WTC11 (cell line): ENCODE data around the gene ILF2. TPM values are rescaled to one million over a fixed set of nuclear protein-coding genes. Genes with fewer than 3 reads are reported as not detected.

Experiments
- ATAC-seq: fragments of 200-7000 bp; cut with Tn5 transposase; 2 replicates; pipeline ENCODE4 v1.10.0; 2021; ENCODE audit warnings: mild to moderate bottlenecking, moderate library complexity
- CTCF ChIA-PET: fragments of 300-600 bp; sonication (Branson Sonifier 250); formaldehyde crosslinking; loops from one replicate; lab custom pipeline; 2021; ENCODE audit warnings: antibody characterized with exemption; lab: Charles Lee
- POLR2A ChIA-PET: fragments of 350-600 bp; sonication (Branson Sonifier 250); formaldehyde crosslinking; loops from one replicate; lab custom pipeline; 2021; ENCODE audit warnings: antibody characterized with exemption; lab: Charles Lee
- DNase-seq: peaks from one replicate; pipeline ENCODE4 v3.0.0; 2021; ENCODE audit warnings: low spot score
- H3K27ac Mint-ChIP-seq: 2 replicates; pipeline ENCODE4 v1.8.0; 2021; ENCODE audit warnings: mixed read lengths
- H3K27me3 Mint-ChIP-seq: 2 replicates; pipeline ENCODE4 v1.8.0; 2021; ENCODE audit warnings: low read depth, mild to moderate bottlenecking, moderate library complexity, mixed read lengths
- H3K36me3 Mint-ChIP-seq: 2 replicates; pipeline ENCODE4 v1.8.0; 2021; ENCODE audit warnings: mixed read lengths
- H3K4me1 Mint-ChIP-seq: 2 replicates; pipeline ENCODE4 v1.8.0; 2022; ENCODE audit warnings: mixed read lengths
- H3K4me3 Mint-ChIP-seq: 2 replicates; pipeline ENCODE4 v1.8.0; 2021; ENCODE audit warnings: mild to moderate bottlenecking, moderate library complexity, mixed read lengths
- H3K9me3 Mint-ChIP-seq: 2 replicates; pipeline ENCODE4 v1.8.0; 2021; ENCODE audit warnings: mixed read lengths
- CREM ChIP-seq: sonication (generic); formaldehyde crosslinking; IDR thresholded peaks from 2 replicates; pipeline ENCODE4 v1.8.1; 2022; ENCODE audit warnings: mild to moderate bottlenecking, missing genetic modification reagents, moderate library complexity
- EMX1 ChIP-seq: fragments of 250-450 bp; sonication (Bioruptor Pico); IDR thresholded peaks from 2 replicates; pipeline ENCODE4 v1.8.0; 2021; ENCODE audit warnings: mild to moderate bottlenecking
- GABPB1 ChIP-seq: sonication (generic); formaldehyde crosslinking; IDR thresholded peaks from 2 replicates; pipeline ENCODE4 v1.8.1; 2023; ENCODE audit warnings: mild to moderate bottlenecking, missing genetic modification reagents
- NFE2L1 ChIP-seq: sonication (generic); formaldehyde crosslinking; IDR thresholded peaks from 2 replicates; pipeline ENCODE4 v1.8.1; 2023; ENCODE audit warnings: missing genetic modification reagents
- NR1H2 ChIP-seq: sonication (generic); formaldehyde crosslinking; IDR thresholded peaks from 2 replicates; pipeline ENCODE4 v1.9.0; 2021; ENCODE audit warnings: mild to moderate bottlenecking, moderate library complexity, missing genetic modification reagents
- NR3C1 ChIP-seq: sonication (generic); formaldehyde crosslinking; conservative IDR thresholded peaks from 2 replicates; pipeline ENCODE4 v1.8.1; 2023; ENCODE audit warnings: low read depth, mild to moderate bottlenecking, missing genetic modification reagents
- RORB ChIP-seq: fragments of 250-450 bp; sonication (Bioruptor Pico); IDR thresholded peaks from 2 replicates; pipeline ENCODE4 v1.9.0; 2021; ENCODE audit warnings: mild to moderate bottlenecking
- TEAD1 ChIP-seq: sonication (generic); formaldehyde crosslinking; IDR thresholded peaks from 2 replicates; pipeline ENCODE4 v1.8.0; 2022; ENCODE audit warnings: mild to moderate bottlenecking, missing genetic modification reagents
- TEAD4 ChIP-seq: sonication (generic); formaldehyde crosslinking; IDR thresholded peaks from 2 replicates; pipeline ENCODE4 v1.8.0; 2022; ENCODE audit warnings: mild to moderate bottlenecking, missing genetic modification reagents
- ZNF232 ChIP-seq: sonication (generic); formaldehyde crosslinking; IDR thresholded peaks from 2 replicates; pipeline ENCODE4 v1.8.0; 2022; ENCODE audit warnings: mild to moderate bottlenecking, missing genetic modification reagents
- ZNF416 ChIP-seq: fragments of 250-450 bp; sonication (Bioruptor Pico); IDR thresholded peaks from 2 replicates; pipeline ENCODE4 v1.9.0; 2021; ENCODE audit warnings: mild to moderate bottlenecking, inconsistent platforms
- total RNA-seq: library from RNA; stranded (reverse); gene quantifications from 3 replicates; pipeline ENCODE4 v1.2.3, GENCODE V29; 2021
- TF ChIP-seq, protein P1 (sequence below): sonication (generic); formaldehyde crosslinking; IDR thresholded peaks from 2 replicates; pipeline ENCODE4 v1.8.1; 2023; ENCODE audit warnings: mild to moderate bottlenecking, missing genetic modification reagents, borderline replicate concordance
- TF ChIP-seq, protein P2 (sequence below): sonication (generic); formaldehyde crosslinking; IDR thresholded peaks from 2 replicates; pipeline ENCODE4 v1.8.0; 2022; ENCODE audit warnings: mild to moderate bottlenecking, missing genetic modification reagents
- TF ChIP-seq, protein P3 (sequence below): sonication (generic); formaldehyde crosslinking; IDR thresholded peaks from 2 replicates; pipeline ENCODE4 v1.8.1; 2023; ENCODE audit warnings: mild to moderate bottlenecking, moderate library complexity, missing genetic modification reagents
- TF ChIP-seq, protein P4 (sequence below): sonication (generic); formaldehyde crosslinking; IDR thresholded peaks from 2 replicates; pipeline ENCODE4 v1.8.1; 2022; ENCODE audit warnings: low read depth, mild to moderate bottlenecking, moderate library complexity, missing genetic modification reagents, borderline replicate concordance
- TF ChIP-seq, protein P5 (sequence below): sonication (generic); formaldehyde crosslinking; IDR thresholded peaks from 2 replicates; pipeline ENCODE4 v1.8.1; 2023; ENCODE audit warnings: mild to moderate bottlenecking, missing genetic modification reagents
- TF ChIP-seq, protein P6 (sequence below): sonication (generic); formaldehyde crosslinking; IDR thresholded peaks from 2 replicates; pipeline ENCODE4 v1.8.0; 2022; ENCODE audit warnings: mild to moderate bottlenecking, missing genetic modification reagents
- TF ChIP-seq, protein P7 (sequence below): sonication (generic); formaldehyde crosslinking; IDR thresholded peaks from 2 replicates; pipeline ENCODE4 v1.8.0; 2022; ENCODE audit warnings: mild to moderate bottlenecking, missing genetic modification reagents
- TF ChIP-seq, protein P8 (sequence below): sonication (generic); formaldehyde crosslinking; IDR thresholded peaks from 2 replicates; pipeline ENCODE4 v1.8.1; 2023; ENCODE audit warnings: mild to moderate bottlenecking, missing genetic modification reagents, moderate library complexity
- TF ChIP-seq, protein P9 (sequence below): sonication (generic); formaldehyde crosslinking; IDR thresholded peaks from 2 replicates; pipeline ENCODE4 v1.8.0; 2023; ENCODE audit warnings: mild to moderate bottlenecking, missing genetic modification reagents

ILF2 gene
- total RNA-seq, 1 experiment from 2014 or later, result 337 TPM

DNA sequence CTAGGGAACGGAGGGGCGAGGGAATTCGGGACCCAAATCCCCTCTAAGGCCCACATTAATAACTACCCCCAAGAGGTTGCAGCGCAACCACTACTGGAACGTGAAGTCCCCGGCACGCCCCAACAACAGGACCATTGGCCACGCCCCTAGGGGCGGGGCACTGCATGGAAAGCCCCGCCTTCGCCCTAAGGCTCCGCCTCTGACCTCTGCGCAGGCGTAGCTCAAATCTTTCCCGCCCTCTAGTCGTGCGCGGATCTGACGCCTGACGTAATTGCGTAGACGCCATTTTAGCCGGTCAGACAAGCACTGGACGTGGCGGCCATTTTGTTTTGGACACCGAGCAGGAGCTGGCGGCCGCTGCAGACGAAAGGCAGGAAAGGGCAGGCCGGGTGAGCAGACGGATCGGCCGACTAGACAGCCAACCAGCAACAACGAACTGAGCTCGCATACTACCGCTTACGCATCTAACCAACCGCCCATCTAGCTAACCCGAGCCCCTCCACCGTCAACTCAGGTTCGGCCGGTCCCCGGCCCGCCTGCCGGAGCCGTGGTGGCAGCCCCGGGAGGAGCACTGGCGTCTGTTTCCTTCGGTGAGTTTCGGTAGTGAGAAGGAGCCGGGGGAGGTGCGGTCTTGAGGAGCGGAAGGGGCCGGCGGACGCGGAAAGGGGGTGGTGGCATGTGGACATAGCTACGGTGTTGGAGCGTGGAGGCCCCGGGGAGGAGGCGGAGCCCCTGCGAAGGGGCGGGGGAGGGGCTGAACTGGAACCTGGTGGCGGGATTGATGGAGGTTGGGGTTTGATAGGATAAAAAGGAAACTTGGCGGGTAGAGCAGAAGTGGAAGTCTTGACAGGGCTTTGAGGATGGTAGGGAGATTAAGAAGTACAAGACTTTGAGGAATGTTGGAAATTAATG is 36.8 kb downstream of the ILF2 start, which contains the start of gene CHTOP:
Gene CHTOP (plus strand): TSS at position 313 of the 912 bp plus-strand sequence. CDS start 2,523 bp downstream, outside the sequence.
- ATAC-seq, result peak; percentile 92
- H3K27me3 Mint-ChIP-seq, result no peaks in the 10 kb centered on the region
- ChIA-PET CTCF (interaction anchor here (0.6 to 2.5 kb wide), 29 partner anchors 10 to 312 kb away, joined by 3 to 23 read pairs (median 5); partner anchors contain the start of genes NPR1, S100A14, S100A16 and S100A6), POLR2A (interaction anchor here (0.7 to 2.3 kb wide), 24 partner anchors 9 to 344 kb away, joined by 3 to 14 read pairs (median 6); partner anchors contain the start of genes CREB3L4, JTB, S100A16 and S100A4)
- H3K36me3 Mint-ChIP-seq, result peaks cover 34% of the 10 kb centered on the region
- DNase-seq, result peak; percentile 98
- no peaks in the 10 kb centered on the region; the same call in 1 of the 2 replicates for H3K9me3 Mint-ChIP-seq
- H3K4me3 Mint-ChIP-seq, result peak within 1 kb of the TSS; percentile 86
- H3K27ac Mint-ChIP-seq, result peak within 1 kb of the TSS; percentile 100
- H3K4me1 Mint-ChIP-seq, result peaks cover 22% of the 10 kb centered on the region
- TF ChIP-seq, protein P1, sequence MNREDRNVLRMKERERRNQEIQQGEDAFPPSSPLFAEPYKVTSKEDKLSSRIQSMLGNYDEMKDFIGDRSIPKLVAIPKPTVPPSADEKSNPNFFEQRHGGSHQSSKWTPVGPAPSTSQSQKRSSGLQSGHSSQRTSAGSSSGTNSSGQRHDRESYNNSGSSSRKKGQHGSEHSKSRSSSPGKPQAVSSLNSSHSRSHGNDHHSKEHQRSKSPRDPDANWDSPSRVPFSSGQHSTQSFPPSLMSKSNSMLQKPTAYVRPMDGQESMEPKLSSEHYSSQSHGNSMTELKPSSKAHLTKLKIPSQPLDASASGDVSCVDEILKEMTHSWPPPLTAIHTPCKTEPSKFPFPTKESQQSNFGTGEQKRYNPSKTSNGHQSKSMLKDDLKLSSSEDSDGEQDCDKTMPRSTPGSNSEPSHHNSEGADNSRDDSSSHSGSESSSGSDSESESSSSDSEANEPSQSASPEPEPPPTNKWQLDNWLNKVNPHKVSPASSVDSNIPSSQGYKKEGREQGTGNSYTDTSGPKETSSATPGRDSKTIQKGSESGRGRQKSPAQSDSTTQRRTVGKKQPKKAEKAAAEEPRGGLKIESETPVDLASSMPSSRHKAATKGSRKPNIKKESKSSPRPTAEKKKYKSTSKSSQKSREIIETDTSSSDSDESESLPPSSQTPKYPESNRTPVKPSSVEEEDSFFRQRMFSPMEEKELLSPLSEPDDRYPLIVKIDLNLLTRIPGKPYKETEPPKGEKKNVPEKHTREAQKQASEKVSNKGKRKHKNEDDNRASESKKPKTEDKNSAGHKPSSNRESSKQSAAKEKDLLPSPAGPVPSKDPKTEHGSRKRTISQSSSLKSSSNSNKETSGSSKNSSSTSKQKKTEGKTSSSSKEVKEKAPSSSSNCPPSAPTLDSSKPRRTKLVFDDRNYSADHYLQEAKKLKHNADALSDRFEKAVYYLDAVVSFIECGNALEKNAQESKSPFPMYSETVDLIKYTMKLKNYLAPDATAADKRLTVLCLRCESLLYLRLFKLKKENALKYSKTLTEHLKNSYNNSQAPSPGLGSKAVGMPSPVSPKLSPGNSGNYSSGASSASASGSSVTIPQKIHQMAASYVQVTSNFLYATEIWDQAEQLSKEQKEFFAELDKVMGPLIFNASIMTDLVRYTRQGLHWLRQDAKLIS (CRISPR knock-in tag), result 0 out of 2 replicates have a peak, but pooled peaks have one; percentile 38
- TF ChIP-seq, protein P2, sequence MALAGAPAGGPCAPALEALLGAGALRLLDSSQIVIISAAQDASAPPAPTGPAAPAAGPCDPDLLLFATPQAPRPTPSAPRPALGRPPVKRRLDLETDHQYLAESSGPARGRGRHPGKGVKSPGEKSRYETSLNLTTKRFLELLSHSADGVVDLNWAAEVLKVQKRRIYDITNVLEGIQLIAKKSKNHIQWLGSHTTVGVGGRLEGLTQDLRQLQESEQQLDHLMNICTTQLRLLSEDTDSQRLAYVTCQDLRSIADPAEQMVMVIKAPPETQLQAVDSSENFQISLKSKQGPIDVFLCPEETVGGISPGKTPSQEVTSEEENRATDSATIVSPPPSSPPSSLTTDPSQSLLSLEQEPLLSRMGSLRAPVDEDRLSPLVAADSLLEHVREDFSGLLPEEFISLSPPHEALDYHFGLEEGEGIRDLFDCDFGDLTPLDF (CRISPR knock-in tag), result no peak
- TF ChIP-seq NR3C1 (CRISPR knock-in tag) (no peak), ZNF232 (CRISPR knock-in tag) (0 out of 2 replicates have a peak, but pooled peaks have one; percentile 9), TEAD4 (CRISPR knock-in tag) (0 out of 2 replicates have a peak, but pooled peaks have one; percentile 32), TEAD1 (CRISPR knock-in tag) (no peak; the same call in 1 of the 2 replicates), EMX1 (CRISPR knock-in tag) (0 out of 2 replicates have a peak, but pooled peaks have one; percentile 58), NR1H2 (CRISPR knock-in tag) (no peak), ZNF416 (CRISPR knock-in tag) (peak; percentile 62; the same call in 1 of the 2 replicates), NFE2L1 (CRISPR knock-in tag) (peak; percentile 88), CREM (peak; percentile 85), RORB (CRISPR knock-in tag) (no peak), GABPB1 (CRISPR knock-in tag) (peak; percentile 85)
- TF ChIP-seq, protein P3, sequence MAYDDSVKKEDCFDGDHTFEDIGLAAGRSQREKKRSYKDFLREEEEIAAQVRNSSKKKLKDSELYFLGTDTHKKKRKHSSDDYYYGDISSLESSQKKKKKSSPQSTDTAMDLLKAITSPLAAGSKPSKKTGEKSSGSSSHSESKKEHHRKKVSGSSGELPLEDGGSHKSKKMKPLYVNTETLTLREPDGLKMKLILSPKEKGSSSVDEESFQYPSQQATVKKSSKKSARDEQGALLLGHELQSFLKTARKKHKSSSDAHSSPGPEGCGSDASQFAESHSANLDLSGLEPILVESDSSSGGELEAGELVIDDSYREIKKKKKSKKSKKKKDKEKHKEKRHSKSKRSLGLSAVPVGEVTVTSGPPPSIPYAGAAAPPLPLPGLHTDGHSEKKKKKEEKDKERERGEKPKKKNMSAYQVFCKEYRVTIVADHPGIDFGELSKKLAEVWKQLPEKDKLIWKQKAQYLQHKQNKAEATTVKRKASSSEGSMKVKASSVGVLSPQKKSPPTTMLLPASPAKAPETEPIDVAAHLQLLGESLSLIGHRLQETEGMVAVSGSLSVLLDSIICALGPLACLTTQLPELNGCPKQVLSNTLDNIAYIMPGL, result 0 out of 2 replicates have a peak, but pooled peaks have one; percentile 75
- TF ChIP-seq, protein P4, sequence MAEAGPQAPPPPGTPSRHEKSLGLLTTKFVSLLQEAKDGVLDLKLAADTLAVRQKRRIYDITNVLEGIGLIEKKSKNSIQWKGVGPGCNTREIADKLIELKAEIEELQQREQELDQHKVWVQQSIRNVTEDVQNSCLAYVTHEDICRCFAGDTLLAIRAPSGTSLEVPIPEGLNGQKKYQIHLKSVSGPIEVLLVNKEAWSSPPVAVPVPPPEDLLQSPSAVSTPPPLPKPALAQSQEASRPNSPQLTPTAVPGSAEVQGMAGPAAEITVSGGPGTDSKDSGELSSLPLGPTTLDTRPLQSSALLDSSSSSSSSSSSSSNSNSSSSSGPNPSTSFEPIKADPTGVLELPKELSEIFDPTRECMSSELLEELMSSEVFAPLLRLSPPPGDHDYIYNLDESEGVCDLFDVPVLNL (CRISPR knock-in tag), result peak; percentile 91
- TF ChIP-seq, protein P5, sequence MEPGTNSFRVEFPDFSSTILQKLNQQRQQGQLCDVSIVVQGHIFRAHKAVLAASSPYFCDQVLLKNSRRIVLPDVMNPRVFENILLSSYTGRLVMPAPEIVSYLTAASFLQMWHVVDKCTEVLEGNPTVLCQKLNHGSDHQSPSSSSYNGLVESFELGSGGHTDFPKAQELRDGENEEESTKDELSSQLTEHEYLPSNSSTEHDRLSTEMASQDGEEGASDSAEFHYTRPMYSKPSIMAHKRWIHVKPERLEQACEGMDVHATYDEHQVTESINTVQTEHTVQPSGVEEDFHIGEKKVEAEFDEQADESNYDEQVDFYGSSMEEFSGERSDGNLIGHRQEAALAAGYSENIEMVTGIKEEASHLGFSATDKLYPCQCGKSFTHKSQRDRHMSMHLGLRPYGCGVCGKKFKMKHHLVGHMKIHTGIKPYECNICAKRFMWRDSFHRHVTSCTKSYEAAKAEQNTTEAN (CRISPR knock-in tag), result peak; percentile 63; the same call in 1 of the 2 replicates
- TF ChIP-seq, protein P6, sequence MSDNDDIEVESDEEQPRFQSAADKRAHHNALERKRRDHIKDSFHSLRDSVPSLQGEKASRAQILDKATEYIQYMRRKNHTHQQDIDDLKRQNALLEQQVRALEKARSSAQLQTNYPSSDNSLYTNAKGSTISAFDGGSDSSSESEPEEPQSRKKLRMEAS (CRISPR knock-in tag), result peak; percentile 58; the same call in 1 of the 2 replicates
- TF ChIP-seq, protein P7, sequence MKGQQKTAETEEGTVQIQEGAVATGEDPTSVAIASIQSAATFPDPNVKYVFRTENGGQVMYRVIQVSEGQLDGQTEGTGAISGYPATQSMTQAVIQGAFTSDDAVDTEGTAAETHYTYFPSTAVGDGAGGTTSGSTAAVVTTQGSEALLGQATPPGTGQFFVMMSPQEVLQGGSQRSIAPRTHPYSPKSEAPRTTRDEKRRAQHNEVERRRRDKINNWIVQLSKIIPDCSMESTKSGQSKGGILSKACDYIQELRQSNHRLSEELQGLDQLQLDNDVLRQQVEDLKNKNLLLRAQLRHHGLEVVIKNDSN (CRISPR knock-in tag), result peak; percentile 42; the same call in 1 of the 2 replicates
- TF ChIP-seq, protein P8, sequence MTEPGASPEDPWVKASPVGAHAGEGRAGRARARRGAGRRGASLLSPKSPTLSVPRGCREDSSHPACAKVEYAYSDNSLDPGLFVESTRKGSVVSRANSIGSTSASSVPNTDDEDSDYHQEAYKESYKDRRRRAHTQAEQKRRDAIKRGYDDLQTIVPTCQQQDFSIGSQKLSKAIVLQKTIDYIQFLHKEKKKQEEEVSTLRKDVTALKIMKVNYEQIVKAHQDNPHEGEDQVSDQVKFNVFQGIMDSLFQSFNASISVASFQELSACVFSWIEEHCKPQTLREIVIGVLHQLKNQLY, result no peak
- TF ChIP-seq, protein P9, sequence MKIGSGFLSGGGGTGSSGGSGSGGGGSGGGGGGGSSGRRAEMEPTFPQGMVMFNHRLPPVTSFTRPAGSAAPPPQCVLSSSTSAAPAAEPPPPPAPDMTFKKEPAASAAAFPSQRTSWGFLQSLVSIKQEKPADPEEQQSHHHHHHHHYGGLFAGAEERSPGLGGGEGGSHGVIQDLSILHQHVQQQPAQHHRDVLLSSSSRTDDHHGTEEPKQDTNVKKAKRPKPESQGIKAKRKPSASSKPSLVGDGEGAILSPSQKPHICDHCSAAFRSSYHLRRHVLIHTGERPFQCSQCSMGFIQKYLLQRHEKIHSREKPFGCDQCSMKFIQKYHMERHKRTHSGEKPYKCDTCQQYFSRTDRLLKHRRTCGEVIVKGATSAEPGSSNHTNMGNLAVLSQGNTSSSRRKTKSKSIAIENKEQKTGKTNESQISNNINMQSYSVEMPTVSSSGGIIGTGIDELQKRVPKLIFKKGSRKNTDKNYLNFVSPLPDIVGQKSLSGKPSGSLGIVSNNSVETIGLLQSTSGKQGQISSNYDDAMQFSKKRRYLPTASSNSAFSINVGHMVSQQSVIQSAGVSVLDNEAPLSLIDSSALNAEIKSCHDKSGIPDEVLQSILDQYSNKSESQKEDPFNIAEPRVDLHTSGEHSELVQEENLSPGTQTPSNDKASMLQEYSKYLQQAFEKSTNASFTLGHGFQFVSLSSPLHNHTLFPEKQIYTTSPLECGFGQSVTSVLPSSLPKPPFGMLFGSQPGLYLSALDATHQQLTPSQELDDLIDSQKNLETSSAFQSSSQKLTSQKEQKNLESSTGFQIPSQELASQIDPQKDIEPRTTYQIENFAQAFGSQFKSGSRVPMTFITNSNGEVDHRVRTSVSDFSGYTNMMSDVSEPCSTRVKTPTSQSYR (CRISPR knock-in tag), result peak; percentile 51; the same call in 1 of the 2 replicates
